HG03066 (cell line): Measurements from ENCODE around the gene PRKD2.

Experiments used
- ATAC-seq: cut with Tn5 transposase; IDR thresholded peaks from one replicate; pipeline ENCODE4 v1.9.1; 2021; ENCODE audit warnings: low read depth; ENCODE audit not compliant: unreplicated experiment

Gene PRKD2

DNA sequence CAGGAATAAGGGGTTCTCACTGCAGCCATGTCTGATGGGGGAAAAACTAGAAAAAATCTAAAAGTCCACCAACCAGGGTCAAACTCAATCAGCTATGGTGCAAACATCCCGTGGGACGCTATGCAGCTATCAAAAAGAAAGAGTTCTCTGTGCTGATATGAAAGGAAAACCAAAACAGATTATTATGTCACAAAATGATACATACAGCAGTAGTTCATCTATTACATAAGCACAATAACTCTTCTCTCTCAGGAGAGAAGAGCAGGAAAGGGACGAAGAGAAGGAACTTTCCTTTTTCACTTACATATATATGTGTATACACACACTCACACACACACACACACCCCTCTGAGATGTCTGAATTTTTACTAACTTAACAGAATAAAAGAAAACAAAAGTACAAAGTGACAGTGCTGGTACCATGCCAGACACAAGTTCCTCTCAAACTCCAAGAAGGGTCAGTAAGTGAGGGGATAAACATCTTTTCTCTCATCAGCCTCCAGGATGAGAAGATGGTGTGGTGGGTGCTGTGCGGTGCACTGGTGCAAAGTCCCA lies 26.1 kb upstream of the PRKD2 start:
- no peak for ATAC-seq

DNA sequence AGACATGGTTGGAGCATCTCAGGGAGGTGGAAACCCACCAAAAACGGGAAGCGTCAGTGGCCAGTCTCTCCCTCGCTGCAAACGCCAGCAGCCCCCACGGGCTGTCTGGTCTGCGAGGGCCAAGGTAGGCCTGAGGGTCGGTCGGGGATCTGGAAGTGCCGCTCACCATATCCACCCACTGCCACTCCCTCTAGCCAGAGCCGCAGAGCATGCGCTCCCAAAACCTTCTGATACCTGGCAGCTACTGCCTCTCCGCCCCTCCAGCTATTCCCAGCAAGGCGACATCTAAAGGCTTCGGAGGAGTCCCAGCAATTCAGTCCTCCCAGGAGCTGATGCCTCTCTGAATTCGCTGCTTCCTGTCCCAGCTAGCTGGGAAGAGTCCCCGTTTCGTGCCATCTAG lies 24.5 kb upstream of the PRKD2 start:
- no peak for ATAC-seq

DNA sequence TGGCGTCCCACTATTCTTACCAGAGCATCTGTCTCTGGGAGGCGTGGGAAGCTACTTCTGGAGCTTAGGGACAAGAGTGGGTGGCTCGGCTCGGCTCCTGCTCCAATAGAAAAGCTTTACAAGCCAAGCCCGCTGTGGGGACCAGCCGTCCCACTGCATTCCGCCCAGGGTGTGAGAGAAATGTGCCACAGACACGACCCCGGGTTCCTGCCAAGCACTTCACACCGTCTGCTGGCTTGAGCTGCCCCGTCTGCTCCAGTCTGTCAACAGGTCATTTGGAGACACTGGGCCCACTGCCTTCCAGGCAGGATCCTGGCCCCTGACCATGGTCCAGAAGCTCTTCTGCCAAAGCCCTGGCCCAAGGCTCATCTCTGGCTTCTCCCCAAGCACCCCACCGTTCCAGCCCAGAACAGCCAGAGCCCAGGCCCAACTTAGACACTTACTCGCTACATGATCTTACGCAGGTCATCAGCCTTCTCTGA lies 22.4 kb upstream of the PRKD2 start:
- ATAC-seq = no peak

DNA sequence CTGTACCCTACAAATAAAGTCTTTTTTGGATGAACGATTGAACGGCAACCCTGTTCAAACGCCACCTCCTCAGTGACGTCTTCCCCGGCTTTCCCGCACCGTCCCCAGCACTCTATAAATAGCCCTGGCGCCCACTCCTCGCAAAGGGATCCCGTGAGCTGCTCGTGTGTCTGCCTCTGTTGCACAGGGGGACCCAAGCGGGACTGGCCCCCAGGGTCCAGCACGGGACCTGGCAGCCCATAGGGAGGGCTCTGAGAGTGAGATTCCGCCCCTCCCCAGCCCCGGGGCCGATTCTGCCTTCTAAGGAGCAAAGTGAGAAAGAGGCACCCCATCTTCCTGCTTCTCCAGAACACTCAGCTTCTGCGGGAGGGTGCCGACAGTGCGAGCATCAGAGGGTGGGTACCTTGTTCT lies 20.9 kb upstream of the PRKD2 start:
- no peak for ATAC-seq

DNA sequence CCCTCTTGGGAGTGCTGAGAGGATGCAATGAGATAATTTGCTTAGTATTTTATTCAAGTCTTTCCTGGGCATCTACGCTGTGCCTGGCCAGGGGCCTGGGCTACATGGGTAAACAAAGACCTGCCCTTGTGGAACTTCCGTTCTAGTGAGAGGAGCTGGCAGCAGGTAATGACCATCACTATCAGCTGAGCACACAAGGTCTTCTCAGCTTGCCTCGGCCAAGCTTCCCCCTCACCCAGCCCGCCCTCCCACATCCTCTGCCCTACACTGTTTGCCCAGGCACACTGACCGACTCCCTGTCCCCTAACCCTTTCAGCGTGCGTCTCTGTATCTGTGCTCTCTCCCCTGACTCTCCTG lies 20.4 kb upstream of the PRKD2 start:
- no peak for ATAC-seq

DNA sequence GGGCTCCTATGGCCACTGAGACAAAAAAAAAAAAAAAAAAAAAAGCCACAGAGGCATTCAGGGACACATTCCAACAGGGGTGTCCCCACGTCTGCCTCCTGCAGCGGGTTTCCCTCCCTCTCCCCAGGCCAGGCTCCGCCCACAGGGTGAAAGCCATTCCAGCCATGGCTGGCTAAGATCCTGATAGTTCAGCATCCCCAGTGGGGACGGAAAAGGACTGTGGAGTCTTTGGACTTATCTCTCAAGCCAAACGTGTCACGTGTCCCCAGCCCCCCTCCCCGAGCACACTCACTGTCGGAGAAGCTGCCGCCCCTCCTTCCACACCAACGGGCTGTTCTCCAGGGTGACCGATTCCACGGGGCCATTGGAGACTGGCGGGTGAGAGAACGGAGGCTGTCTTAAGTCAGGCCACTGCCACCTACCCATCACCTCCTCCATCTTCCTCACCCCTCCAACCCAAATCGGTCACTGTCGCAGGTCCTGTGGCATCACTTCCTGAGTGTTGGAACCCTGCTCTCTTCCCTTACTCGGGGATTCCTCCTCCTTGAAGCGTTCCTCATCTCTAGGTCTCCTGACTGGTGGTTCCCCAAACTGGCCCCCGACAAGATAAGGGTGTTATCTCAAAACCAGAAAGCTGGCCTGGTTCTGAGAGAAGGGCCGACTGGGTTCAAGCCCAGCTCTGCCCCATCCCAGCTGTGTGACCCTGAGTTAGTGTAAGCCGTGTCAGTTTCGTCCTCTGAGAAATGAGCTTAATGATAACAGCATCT lies 19.8 kb upstream of the PRKD2 start:
- no peak for ATAC-seq

DNA sequence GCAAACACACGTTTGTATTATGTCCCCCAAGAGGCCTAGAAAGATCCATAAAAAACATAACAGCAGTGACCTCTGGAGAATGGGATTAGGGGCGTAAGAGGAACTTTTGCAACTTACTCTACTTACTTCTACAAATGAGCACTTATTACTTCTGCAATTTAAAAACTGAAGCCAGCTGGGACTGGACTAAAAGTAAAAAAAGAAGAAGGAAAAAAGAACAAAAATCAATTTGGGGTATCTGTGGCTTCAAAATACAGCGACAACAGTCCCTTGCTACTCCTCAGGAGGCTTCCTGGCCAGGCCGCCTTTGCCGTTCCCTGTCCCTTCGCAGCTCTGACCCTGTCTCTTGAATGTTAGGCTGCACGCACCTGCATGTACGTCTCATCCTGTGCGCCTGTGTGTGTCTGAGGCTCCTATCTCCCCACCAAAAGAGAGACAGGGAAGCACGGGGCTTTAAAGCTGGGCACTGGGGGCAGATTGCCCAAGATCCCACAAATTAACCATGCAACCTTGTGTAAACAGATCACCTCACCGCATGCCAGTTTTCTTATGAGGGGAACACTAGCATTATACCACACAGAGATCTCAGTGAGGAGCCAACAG lies 16.9 kb upstream of the PRKD2 start:
- ATAC-seq = no peak

DNA sequence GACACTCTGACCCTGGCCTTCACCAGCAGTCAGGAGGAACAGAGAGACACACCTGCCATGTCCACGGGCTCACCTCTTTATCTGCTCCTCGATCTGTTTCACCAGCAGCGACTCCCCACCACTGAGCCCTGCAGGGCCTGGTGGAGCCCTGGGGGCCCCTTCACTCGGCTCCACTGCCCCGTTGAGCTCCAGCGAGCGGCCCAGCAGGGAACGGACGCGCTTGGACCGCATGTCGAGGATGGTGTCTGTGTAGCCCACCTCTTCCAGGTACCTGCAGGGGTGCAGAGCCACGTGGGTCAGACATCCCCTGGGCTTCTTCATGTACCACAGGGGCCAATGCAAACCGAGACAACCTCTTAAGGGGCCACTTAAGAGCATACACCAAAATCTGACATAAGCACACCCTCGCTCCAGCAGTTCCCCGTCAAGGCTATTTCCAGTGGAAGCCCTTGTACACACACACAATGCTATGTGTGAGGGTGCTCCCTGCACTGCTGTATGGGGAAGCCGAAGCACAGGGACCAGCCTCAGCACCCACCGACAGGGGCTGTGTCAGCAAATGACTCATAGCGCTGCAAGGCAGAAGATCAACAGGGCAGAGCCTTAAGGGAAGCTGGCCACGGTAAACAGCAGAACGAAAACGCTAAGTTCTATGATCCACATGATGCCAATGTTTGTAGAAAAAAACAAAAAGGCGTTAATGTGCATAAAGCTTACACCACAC lies 16.2 kb upstream of the PRKD2 start:
- no peak for ATAC-seq

DNA sequence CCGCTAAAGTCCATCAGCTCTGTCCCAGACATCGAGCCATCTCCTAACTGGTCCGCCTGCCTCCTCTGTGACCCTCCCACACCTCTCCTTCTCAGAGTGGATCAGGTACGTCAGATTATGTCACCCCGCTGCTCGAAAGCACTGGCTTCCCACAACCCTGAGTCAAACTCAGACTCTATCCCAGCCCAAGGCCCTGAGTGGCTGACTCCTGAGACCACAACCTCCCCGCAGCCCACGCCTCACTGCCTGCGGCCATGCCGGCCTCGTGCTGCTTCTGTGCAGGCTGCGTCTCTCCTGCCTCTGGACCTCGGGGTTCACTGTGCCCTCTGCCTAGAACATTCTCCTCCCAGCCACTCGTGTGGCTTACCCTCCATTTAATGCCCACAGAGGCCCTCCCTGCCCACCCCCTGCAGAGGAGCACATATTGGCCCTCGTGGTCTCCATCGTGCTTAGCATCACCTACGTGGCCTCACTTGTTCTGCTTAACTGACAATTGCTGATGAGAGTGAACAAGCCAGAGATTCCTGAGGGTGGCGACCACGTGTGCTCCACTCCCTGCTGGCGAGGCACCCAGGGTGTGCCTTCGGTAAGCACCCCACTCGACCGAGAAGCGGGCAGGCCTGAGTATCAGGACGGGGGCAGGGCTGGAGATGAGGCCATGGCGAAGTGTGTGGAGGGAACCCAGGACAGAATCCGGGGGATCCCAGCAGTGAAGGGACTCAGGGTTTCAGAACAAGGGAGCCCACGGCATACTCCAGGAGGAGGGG lies 15.4 kb upstream of the PRKD2 start:
- ATAC-seq = no peak

DNA sequence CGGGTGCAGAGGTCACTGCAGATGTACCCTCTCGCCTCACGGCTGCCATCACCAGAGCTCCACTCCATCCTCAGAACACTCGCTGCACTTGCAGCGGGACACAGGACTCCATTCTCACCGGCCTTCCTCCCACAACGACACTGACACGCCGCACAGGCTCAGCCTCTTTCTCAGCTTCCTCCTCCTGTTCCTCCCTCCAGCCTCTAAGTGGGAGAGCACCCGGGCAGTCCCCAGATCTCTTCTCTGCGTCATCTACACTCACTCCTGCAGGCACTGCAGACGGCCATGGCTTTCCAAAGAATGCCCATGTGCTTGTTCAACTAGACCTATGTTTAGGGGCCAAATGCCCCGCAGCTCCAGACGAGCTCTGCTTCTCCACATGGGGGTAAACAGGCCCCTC lies 14.7 kb upstream of the PRKD2 start:
- no peak for ATAC-seq

DNA sequence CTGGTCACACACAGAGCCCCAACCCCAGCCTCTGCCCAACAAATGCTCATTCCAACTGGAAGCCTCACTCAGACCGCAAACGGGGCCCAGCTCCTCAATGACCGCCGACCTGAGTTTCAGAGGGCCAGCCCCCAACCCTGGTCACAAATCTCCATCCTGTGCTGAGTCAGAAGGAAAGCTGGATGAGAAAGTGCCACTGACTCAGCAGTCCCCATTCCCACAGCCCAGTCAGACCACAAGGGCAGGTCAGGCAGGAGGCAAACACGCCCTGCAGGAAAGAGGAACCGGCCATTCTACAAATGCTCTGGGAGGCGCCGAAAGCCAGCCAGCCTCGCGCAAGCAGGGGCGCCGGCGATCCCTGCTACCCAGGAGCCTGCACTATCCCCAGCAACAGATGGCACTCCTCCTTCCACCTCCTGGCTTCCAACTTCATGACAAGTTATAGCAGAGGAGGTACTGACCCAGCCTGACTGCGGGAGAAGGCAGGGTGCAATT lies 14.1 kb upstream of the PRKD2 start:
- no peak for ATAC-seq

DNA sequence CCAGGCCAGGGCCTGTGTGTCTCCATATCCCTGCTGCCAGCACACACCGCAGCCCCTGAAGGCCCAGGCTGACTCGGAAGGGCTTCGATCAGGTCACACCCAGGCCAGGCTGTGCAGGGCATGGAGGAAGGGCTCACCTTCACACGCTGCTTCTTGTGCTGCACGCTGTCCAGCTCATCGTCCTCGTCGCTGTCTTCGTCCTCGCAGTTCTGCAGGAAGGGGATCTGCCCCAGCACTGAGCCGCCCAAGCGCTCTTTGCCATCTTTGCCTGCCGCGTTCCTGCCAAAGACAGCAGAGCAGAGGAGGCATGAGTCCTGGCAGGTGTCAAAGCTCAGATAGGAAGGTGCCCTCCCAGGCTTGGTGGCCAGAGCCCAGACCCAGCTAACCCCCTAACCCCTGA lies 13.7 kb upstream of the PRKD2 start:
- ATAC-seq = no peak

DNA sequence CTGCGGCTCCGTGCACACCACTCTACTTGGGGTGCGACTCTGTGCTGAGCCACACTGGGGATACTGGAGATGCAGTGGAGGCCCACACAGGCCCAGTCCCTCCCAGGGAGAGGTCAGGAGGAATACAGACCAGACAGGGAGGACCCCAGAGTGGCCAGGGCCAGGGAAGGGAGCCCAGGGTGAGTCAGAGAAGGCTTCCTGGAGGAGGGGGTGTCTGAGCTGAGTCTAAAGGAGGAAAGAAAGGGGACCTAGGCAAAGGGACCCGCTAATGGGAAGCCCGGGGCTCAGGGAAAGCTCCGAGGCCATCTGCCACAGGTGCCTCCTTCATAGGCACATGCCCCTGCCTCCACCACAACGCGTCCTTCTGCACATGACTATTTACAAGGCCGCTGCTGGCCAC lies 13.3 kb upstream of the PRKD2 start:
- ATAC-seq = no peak

DNA sequence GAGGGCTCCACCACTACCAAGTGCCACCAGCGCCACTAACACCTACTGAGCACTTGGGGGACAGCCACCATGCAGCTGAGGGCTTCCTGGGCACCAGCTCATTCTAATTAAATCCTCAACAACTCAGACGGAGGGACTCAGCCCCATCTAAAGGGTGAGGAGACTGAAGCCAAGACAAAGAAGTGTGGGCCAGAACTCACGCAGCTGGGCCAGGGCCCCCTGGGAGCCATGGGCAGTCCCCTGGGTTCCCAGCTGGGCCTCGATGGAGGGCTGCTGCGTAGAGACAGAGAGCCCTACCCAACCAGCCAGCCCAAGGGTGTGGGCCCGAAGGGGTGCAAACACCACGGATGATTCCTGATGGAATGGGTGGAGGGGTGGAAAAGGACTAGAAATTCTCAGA lies 12.8 kb upstream of the PRKD2 start:
- no peak for ATAC-seq

DNA sequence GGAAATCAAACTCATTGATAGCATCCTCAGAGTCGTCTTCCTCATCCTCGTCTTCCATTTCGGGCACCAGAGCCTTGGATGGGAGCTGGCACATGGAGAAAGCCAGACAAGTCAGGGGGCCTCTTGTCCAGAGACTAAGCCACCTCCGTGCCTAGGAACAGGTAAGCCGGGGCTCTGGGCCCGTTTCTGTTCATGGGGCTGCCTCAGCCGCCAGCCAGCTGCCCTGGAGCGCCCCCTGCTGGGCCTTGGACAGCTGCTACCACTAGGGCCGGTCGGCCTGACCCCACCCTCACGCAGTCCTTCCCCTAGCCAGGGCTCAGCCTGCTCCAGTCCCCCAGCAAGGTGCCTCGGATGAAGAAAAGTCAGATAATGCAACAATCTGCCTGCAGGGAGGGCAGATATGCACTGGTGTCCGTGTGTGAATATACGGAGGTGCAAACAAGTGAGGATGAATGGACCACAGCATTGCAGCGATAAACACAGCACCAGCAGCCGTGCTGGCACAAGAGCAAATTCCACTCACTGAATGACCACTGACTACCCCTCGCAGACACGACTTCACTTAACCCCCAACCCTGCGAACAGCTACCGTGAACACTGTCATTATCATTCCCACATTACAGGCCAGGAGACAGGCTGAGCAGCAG lies 11.9 kb upstream of the PRKD2 start:
- no peak for ATAC-seq

DNA sequence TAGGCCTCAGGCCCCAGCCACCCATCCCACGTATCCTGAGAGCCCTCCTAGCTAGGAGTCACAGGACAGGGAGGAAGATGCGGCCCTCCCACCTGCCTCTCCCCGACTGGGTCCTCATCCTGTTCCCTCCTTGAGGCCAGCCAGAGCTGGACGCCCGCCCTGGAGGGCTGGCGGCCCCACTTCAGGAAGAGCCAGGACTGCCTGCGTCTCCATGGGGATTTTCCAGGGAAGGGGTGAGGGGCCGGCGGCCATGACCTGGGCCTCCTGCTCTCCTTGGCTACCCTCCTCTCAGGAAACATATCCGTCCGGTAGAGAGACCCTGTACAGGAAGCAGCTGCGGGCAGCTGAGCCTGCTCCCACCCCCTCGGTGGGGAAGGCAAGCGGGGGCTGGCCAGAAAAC lies 11.3 kb upstream of the PRKD2 start:
- ATAC-seq = no peak

DNA sequence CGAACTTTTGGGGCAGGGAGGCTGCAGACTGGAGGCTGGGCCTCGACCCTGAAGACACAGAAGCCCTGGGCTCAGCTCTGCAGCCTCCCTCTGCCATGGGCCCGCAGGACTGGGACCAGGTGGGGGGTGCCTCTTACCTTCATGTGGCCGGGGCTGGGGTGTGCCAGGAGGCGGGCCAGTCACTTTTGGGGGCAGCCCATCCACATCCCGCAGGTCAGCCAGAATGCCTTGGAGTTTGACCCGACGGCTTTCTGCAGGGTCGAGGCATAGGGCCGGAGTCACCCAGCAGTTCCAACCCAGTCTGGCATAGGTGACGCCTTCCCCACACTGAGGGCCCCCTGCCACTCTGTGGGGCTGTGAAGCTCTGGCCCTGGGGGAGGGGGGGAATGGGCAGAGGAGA lies 10.8 kb upstream of the PRKD2 start:
- ATAC-seq = no peak

DNA sequence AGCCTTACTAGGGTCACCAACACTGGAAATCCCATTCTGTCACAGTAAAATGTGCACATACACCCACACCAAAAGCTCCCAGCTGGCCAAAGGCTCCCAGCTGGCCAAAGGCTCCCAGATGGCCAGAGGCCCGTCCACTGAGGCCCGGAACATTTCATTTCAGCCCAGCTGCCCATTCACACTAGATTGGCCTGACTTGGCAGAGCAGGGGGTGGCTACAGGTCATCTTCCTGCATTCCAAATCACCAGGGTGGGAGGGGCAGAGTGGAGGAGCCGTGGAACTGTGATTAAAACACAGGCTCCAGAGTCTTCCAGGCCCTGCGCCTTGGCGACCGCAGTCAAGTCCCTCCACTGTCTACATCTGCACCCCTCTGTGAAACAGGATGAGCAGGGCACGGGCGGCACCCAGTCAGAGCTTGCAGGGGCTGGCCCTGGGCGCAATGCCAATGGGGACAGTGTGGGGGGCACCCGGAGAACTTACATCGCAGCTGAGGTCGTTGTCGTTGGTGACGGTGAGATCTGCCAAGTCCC lies 10.1 kb upstream of the PRKD2 start:
- no peak for ATAC-seq

DNA sequence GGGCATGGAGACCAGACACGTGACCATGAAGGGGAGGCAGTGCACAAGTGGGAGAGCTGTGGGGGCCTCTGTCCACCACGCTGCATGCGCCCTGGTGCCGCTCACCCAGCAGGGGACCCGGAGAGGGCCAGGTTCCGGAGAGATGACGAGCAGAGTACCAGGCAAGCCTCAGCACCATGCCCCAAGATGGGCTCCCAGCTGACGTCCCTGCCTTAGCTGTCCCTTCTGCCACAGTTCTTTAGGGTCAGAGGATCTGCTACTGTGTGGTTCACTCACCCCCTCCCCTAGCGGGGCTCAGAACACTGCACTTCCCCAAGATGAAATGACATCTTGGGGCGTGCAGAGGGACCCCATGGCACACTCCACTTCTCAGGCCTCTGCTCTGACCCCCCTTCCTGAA lies 9.6 kb upstream of the PRKD2 start:
- ATAC-seq = no peak

DNA sequence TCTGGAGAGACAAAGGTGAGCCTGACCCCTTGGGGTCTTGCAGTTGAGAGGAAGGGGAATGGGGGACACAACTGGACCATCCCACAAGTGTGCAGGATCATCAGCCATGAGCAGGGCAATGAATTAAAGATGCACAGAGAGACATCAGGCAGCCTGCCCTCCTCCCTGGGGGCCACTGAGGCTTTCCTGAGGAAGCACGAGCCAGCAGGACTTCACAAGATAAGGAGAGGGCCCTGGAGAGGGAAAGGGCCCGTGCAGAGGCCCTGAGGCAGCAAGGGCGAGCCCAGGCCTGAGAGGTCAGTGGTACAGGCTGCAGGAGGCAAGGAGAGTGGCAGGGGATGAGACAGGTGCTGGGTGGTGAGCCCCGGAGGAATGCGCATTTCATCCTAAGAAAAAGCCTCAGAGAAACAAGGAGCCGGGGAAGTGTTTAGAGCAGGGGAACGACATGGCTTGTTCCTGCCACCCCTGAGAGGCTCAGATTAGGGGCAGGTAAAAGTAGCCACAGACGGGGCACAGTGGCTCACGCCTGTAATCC lies 9.0 kb upstream of the PRKD2 start:
- no peak for ATAC-seq
